ENCODE results near the gene OR4M2.
"Not testable (repeated sequence)": the region's sequence is repeated elsewhere in the genome, so short reads cannot be mapped to it uniquely, and the experiment has no call there.

Gene OR4M2

GRCh38 chr15:22080227-22080626, at the start of gene OR4M2:
Gene OR4M2 (plus strand): TSS chr15:22080527. CDS start chr15:22080625, 98 bp downstream.
- DNase-seq (ENCODE audit: low read depth, low spot score) = not testable (repeated sequence)

GRCh38 chr15:22069267-22069666, 11.1 kb upstream of the OR4M2 start:
- DNase-seq (ENCODE audit: low read depth, low spot score) = not testable (repeated sequence)

GRCh38 chr15:22081386-22081785, 1.1 kb downstream of the OR4M2 start:
- DNase-seq (ENCODE audit: low read depth, low spot score) = not testable (repeated sequence)

GRCh38 chr15:22098616-22099253, 18.4 kb downstream of the OR4M2 start:
- not testable (repeated sequence) for DNase-seq (ENCODE audit: low read depth, low spot score)

GRCh38 chr15:22099289-22099891, 19.1 kb downstream of the OR4M2 start:
- not testable (repeated sequence) for DNase-seq (ENCODE audit: low read depth, low spot score)

GRCh38 chr15:22122033-22122432, 41.7 kb downstream of the OR4M2 start:
- DNase-seq (ENCODE audit: low read depth, low spot score) = not testable (repeated sequence)

Measured in astrocyte of the hippocampus (primary cell).